NK-92 (cell line): ENCODE measurements around the gene TP73.
"Not testable (repeated sequence)": the region's sequence is repeated elsewhere in the genome, so short reads cannot be mapped to it uniquely, and the experiment has no call there.

Source experiments
- DNase-seq: peaks from one replicate; lab custom pipeline; 2025; ENCODE audit not compliant: unreplicated experiment; lab: John Stamatoyannopoulos, UW

The TP73 gene

DNA sequence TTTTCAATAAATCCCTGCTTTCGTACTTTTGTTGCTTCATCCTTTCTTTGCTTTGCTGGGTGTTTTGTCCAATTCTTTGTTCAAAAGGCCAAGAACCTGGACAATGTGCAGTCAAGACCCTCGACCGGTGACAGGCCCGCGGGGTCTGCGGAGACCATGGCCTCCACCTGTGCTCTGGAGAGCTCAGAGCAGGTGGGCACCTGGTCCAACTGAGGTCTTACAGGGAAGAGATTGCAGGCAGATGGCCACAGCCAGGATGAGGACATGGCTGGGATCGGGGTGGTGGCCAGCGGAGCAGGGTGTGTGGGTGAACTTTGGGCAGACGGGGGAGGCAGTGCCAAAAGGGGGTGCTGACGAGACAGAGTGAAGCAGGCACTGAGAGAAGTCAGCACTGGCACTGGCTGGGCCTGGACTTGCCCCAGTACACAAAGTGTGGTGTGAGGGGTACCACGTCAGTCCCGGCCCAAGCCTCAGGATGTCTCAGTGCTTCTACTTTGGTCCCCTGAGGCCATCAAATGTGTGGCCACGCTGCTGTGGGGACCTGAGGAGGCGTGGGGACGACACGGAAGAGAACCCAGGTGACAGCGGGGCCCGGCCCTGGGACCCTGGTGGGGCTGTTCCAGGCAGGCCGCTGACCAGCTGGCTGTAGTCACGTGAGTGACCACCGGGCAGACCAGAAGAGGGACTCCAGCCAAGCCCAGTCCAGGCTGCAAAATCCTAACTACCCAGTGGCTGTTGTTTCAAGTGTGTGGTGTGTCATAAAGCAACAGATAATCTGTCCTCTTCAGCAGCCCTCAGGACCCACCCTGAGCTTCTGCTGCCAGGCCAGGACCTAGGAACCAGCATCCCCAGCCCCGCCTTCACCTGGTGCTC, 89.5 kb downstream of the TP73 start:
- DNase-seq: no peak

DNA sequence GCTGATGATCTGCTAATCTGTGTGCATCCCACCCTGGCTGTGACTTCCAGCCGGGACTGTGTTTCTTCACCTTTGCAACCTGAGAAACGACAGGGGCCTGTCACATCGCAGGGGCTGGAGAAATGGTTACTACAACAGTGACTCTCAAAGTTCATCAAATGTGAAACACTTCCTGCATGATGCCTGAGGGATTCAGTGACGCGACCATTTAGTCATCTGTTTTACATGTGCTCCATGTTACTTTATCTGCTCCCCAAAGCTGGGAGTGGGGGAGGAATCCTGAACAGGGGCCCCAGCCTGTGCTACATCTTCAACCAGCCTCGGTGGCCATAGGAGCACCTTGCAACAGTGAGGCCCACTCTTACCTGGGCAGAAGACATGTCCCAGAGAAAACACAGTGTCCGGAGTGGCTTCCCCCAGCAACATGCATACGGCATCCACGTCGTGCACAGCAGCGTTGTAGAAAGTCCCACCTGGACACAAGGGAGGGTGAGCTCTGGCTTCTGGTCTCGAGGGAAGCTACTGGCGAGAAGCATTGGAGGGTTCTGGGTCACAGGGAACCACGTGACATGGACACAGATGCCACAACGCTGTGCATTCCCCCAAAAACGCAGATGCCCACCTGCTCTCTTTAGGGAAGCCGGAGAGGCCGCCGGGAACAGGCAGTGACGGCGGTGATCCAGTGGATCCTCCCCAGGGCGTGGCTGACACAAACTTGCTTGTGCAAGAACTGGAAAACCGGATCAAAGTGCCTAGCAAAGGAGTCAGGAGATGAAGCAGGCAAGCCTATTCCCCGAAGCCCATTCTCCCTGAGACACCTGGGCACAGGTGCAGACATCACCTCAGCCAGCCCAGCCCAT, 90.4 kb downstream of the TP73 start:
- no peak for DNase-seq

DNA sequence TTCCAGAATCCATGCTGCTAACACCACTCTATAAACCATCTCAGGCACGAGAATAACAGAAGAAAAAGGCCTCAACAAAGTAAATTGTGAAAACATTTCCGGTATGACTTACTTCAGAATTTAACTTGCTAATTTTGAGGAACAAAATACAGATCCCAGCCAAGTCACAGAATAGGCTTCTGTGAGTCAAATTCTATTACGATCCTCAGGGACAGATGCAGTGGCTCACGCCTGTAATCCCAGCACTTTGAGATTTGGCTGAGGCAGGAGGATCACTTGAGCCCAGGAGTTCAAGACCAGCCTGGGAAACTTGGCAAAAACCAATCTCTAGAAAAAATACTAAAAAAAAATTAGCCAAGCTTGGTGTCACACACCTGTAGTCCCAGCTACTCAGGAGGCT, 91.1 kb downstream of the TP73 start:
- no peak for DNase-seq

- DNase-seq: no peak
Observed at GRCh38 chr1:3743826-3744225, 91.5 kb downstream of the TP73 start.

DNA sequence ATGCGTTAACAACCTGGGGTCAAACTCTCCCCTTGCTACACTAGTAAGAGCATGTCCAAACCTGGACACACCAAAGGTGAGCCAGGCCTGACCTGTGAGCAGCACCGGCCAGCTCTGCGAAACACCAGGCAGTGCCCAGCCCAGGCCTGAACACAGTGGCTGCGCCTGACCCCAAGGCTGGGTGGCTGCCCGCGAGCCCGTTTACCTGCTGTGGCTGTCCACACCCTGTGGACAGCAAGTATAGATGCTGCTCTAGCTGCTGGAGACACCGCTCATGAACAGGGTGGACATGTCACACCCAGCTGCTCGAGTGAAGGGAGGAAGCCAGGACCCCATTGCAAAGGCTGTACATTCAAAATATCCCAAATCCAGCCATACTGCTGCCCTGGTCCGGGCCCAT, 92.3 kb downstream of the TP73 start:
- DNase-seq: no peak

DNA sequence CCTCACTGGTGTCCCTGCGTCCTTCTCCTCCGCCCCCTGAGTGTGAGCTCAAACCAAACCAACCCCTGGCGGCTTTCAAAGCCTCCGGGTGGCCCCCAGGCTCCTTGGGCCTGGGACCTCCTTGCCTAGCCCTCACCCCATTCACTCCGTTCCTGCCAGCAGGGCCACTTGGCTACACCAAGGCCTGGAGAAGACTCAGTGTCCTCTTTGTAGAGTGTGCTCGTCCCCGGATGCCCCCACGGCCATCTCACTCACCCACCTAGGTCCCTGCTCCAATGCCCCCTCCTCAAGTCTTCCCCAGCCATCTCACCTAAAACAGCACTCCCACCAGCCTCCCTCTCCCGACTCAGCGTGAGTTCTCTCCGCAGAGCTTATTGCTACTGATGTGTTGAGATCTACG, 92.8 kb downstream of the TP73 start:
- DNase-seq: no peak

DNA sequence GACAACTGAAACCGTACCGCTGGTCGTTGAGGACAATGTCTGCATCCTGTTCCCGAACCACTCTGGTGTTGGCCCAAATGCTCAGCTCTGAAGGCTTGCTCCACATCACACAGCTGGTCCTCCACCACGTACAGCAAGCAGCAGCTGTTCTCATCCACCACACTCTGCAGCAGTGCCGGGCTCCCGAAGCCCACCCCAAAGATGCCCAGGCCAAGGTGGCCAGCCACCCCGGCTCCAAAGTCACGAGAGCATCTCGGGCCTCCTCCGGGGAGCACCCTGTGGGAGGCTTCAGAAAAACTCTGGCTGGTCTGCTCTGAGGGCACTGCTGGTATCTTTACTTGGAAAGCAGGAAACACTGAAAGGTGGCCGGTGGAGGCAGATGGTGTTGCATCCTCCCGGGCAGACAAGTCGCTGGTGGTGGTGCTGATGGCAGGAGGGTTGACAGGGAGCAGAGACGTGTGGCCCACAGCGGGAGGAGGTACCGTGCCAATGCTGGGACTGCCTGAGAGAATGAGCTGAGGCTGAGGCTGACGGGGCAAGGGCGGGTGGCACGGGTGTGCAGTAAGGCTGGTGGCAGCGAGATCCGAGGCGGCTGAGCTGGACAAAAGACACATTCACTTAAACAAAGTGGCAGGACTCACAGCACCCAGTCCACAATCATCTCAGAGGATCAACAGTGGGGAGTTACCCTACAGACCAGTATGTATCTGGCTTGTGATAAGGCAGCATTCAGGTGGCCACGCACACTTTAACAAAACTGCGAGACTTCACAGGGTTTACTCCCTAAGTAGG, 93.5 kb downstream of the TP73 start:
- DNase-seq: no peak

DNA sequence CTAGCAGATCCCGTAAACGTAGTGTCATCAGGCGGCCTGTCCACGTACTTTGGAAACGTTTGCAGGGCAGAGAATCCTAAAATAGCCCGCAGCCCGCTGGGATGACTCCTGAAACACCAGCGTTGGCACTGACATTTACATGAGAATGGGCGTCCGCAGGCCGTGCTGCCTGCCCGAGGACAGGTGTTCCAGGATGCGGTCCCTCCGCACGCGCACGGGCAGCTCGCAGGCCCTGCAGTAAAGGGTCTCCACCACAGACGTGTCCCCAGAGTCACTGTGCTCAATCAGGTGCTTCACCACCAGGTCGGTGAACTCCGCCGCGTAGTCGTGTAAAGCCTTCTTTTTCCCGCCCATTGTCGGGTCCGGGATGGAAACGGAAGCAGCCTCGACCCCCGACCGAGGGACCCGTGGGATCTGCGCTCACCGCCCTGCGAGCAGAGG, 94.1 kb downstream of the TP73 start:
- DNase-seq: no peak

DNA sequence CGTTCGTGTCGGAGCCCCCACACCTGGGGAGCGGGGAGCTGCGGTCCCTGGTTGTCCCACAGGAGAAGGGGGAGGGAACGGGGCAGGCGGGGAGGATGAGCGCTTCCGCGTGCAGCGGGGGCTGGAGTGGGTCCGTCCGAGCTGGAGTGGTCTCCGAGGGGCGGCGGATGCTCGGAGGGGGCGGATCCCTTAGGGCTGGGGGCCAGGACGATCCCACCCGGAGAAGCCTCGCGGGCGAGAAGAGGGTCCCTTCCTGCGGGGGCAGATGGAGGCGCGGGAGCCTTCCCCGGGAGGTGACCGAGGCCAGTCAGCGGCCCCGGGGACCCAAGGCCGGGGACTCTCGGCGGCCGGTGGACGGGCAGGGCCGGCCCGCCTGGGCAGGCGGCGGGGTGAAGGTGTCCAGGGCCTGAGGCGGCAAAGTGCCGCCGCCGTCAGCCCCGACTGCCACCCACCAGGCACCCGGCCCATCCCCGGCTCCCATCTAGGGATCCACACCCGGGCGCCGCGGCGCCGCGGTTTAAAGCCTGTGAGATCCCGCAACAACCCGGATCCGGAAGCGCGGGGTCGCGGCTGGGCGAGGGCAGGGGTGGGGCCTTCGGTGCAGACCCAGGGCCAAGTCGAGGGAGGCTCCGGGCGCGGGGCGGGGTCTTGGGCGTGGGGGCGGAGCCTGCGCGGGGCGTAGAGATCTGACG, 94.7 kb downstream of the TP73 start:
- DNase-seq: no peak

DNA sequence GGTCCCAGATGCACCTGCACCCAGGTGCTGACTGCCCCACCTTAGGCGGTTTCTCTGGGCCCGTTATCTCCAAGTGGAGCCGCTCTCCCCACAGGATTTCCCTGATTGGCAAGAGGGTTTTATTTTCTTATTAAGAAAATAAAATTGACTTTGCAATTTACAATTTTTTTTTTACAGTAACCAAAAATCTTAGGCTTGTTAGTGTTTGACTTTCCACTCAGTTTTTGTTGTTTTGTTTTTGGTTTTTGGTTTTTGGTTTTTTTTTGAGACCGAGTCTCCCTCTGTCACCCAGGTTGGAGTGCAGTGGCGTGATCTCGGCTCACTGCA, 95.2 kb downstream of the TP73 start:
- no peak for DNase-seq

DNA sequence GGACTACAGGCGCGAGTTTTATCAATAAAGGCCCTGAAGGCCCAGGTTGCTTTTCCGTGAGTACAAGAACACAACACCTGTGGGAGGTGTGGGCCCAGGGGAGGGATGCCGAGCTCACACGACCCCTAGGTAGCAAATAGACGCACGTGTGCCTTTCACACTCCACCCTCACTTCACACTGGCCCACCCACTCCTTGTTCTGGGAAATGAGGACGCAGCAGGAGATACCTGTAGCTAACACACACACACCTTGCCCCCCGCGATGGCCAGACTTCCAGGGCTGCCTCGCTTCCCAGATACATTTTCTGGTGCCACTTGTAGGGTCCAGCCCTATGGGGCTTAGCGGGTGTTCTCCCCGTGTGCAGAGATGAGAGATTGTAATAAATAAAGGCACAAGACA, 95.6 kb downstream of the TP73 start:
- no peak for DNase-seq

GRCh38 chr1:3748316-3748900, 96.1 kb downstream of the TP73 start:
- not testable (repeated sequence) for DNase-seq

DNA sequence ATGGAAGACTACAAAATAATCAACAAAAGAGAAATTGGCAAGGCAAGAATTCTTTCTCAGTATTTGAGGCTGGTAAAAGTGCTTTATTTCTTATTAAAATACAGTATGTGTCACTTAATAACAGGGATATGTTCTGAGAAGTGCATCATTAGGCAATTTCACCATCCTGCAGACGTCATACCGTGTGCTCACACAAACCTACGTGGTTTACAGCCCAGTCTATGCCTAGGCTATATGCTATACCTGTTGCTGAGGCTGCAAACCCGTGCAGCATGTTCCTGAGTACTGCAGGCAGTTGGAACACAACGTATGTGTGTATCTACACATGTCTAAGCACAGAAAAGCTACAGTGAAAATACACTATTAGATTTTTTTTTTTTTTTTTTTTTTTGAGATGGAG, 97.2 kb downstream of the TP73 start:
- DNase-seq: no peak

GRCh38 chr1:3750741-3751140, 98.4 kb downstream of the TP73 start:
- no peak for DNase-seq

- DNase-seq: no peak
Observed at GRCh38 chr1:3752400-3752945, 100.2 kb downstream of the TP73 start, which contains the start of gene CCDC27. CCDC27 (plus strand) TSS chr1:3752450; CDS start chr1:3752482, 32 bp downstream.

DNA sequence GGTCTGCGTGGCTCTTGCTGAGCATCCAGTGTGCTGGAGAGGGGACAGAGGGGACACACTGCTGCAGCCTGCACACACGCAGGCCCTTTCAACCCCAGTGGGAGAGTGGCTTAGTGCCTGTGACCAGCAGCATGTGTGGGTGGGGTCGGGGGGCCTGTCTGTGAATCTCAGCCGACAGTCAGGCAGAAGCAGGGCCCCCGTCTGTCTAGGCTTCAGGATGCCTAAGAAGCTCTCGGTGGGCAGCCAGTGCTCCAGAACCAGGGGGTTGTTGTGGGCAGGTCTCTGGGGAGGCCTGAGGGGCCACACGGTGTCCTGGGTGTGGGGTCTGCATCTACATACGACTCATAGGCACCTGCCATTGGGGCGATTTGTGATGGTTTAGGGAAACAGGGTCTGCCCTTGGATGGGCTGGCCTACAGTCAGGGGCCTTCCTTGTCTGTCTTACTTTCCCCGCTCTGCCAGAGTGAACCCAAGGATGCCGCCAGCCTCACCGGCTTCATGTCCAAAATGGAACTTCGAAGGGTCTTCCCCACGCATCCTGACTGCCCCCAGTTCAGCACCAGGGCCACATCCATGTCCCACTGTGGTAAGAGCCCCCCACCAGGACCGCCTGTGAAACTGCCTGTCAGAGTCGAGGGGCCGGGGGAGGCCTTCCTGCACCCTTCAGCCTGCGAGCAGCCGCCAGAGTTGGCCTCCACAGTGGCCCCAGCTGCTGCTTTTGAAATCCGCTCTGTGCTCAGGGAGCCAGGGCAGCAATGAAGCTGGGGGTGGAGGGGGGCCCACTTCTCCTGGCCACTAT, 101.5 kb downstream of the TP73 start:
- no peak for DNase-seq

GRCh38 chr1:3756394-3756793, 104.1 kb downstream of the TP73 start:
- no peak for DNase-seq

DNA sequence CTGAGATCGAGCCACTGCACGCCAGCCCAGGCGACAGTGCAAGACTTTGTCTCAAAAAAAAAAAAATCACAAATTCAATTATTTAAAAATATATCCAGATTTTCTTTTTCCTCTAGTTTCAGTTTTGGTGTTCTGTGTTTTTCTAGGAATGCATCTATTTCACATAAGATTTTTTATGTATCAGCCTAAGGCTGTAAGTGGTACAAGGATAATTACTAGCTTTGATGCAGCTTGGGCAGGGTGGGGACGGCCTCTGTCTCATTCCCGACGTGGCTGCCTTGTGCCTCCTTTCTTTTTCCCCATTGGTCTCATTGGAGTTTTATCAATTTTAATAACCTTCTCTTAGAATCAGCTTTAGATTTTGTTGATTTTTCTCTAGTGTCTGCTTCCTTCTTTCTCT, 106.8 kb downstream of the TP73 start:
- no peak for DNase-seq

DNA sequence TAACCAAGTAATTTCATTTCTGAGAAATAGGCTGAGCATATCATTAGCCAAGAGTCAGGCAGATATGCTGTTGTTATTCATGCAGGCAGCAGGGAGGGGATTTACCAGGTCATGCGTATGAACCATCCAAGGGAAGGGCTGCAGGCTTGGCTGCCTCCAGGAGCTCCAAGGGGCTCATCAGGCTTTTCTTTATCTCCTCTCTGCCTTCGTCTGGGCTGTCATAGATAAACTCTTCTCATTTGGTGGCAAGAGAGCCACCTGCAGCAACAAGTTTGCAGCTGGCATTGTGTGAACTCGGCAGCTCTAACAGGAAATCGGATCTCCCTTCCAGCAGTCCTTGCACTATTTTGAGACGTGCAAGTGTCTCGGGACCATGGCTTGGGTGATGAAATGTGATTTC, 107.5 kb downstream of the TP73 start:
- no peak for DNase-seq
